ENCODE results near the gene KLHL28.
A peak's percentile ranks its signal among the peaks of the same experiment; 100 is the strongest.
"Not testable (repeated sequence)": the region's sequence is repeated elsewhere in the genome, so short reads cannot be mapped to it uniquely, and the experiment has no call there.

KLHL28 gene

GRCh38 chr14:44897041-44897844, 64.5 kb downstream of the KLHL28 start:
- no peaks in the 10 kb centered on the region for H3K9me3 ChIP-seq (ENCODE audit: control insufficient read depth, insufficient read depth, low read length)
- peak overlapping the region; percentile 78 for H3K9ac ChIP-seq (ENCODE audit: low read depth, low read length)
- peaks cover 4% of the 10 kb centered on the region for H3K4me1 ChIP-seq (ENCODE audit: insufficient read depth, low read length)
- H3K36me3 ChIP-seq (ENCODE audit: insufficient read depth, low read length), result no peaks in the 10 kb centered on the region

- no peaks in the 10 kb centered on the region for H3K9me3 ChIP-seq (ENCODE audit: control insufficient read depth, insufficient read depth, low read length)
- no peaks in the 10 kb centered on the region for H3K36me3 ChIP-seq (ENCODE audit: insufficient read depth, low read length)
- H3K4me1 ChIP-seq (ENCODE audit: insufficient read depth, low read length), result peaks cover 4% of the 10 kb centered on the region
- peak overlapping the region; percentile 35; the same call in 1 of the 2 replicates for H3K9ac ChIP-seq (ENCODE audit: low read depth, low read length)
Observed at GRCh38 chr14:44896275-44897040, 65.3 kb downstream of the KLHL28 start.

- Histone ChIP-seq H3K9me3 (ENCODE audit: control insufficient read depth, insufficient read depth, low read length) (no peaks in the 10 kb centered on the region), H3K4me1 (ENCODE audit: insufficient read depth, low read length) (peaks cover 4% of the 10 kb centered on the region), H3K36me3 (ENCODE audit: insufficient read depth, low read length) (no peaks in the 10 kb centered on the region), H3K9ac (ENCODE audit: low read depth, low read length) (no peak overlapping the region)
Observed at GRCh38 chr14:44895716-44896115, 66.0 kb downstream of the KLHL28 start.

- H3K9me3 ChIP-seq (ENCODE audit: control insufficient read depth, insufficient read depth, low read length), result no peaks in the 10 kb centered on the region
- no peak overlapping the region for H3K9ac ChIP-seq (ENCODE audit: low read depth, low read length)
- no peaks in the 10 kb centered on the region for H3K36me3 ChIP-seq (ENCODE audit: insufficient read depth, low read length)
- H3K4me1 ChIP-seq (ENCODE audit: insufficient read depth, low read length), result no peaks in the 10 kb centered on the region; the same call in 1 of the 2 replicates
Observed at GRCh38 chr14:44893535-44893934, 68.2 kb downstream of the KLHL28 start.

- H3K4me1 ChIP-seq (ENCODE audit: insufficient read depth, low read length); H3K9me3 ChIP-seq (ENCODE audit: control insufficient read depth, insufficient read depth, low read length); H3K9ac ChIP-seq (ENCODE audit: low read depth, low read length); H3K36me3 ChIP-seq (ENCODE audit: insufficient read depth, low read length): not testable (repeated sequence)
Observed at GRCh38 chr14:44891726-44892372, 69.9 kb downstream of the KLHL28 start.

GRCh38 chr14:44889595-44890471, 71.9 kb downstream of the KLHL28 start:
- no peak overlapping the region for H3K9ac ChIP-seq (ENCODE audit: low read depth, low read length)
- no peaks in the 10 kb centered on the region for H3K9me3 ChIP-seq (ENCODE audit: control insufficient read depth, insufficient read depth, low read length)
- H3K36me3 ChIP-seq (ENCODE audit: insufficient read depth, low read length), result no peaks in the 10 kb centered on the region
- no peaks in the 10 kb centered on the region for H3K4me1 ChIP-seq (ENCODE audit: insufficient read depth, low read length)

GRCh38 chr14:44887596-44887955, 74.2 kb downstream of the KLHL28 start:
- Histone ChIP-seq H3K4me1 (ENCODE audit: insufficient read depth, low read length) (no peaks in the 10 kb centered on the region), H3K9me3 (ENCODE audit: control insufficient read depth, insufficient read depth, low read length) (peaks cover under 1% of the 10 kb centered on the region; the same call in 1 of the 2 replicates), H3K36me3 (ENCODE audit: insufficient read depth, low read length) (no peaks in the 10 kb centered on the region)

GRCh38 chr14:44886860-44887595, 74.7 kb downstream of the KLHL28 start:
- Histone ChIP-seq H3K9me3 (ENCODE audit: control insufficient read depth, insufficient read depth, low read length) (peaks cover 5% of the 10 kb centered on the region; the same call in 1 of the 2 replicates), H3K4me1 (ENCODE audit: insufficient read depth, low read length) (no peaks in the 10 kb centered on the region), H3K9ac (ENCODE audit: low read depth, low read length) (no peak overlapping the region), H3K36me3 (ENCODE audit: insufficient read depth, low read length) (no peaks in the 10 kb centered on the region)

More at GRCh38 chr14:44887596-44887955, 74.2 kb downstream of the KLHL28 start:
- H3K9ac ChIP-seq (ENCODE audit: low read depth, low read length), result no peak overlapping the region

GRCh38 chr14:44880791-44881190, 81.0 kb downstream of the KLHL28 start:
- Histone ChIP-seq H3K9me3 (ENCODE audit: control insufficient read depth, insufficient read depth, low read length) (peaks cover 5% of the 10 kb centered on the region; the same call in 1 of the 2 replicates), H3K4me1 (ENCODE audit: insufficient read depth, low read length) (no peaks in the 10 kb centered on the region), H3K9ac (ENCODE audit: low read depth, low read length) (no peak overlapping the region), H3K36me3 (ENCODE audit: insufficient read depth, low read length) (no peaks in the 10 kb centered on the region)

Data from ES-I3 (cell line).